Tibial artery (tissue), 4 donors: ENCODE measurements around the gene PLEKHF1.

Source experiments
- DNase-seq, 2 donors: peaks; one replicate each; pipeline ENCODE4 v3.0.0-alpha.2; 2019
- H3K27ac ChIP-seq, 2 donors: fragments of 200-600 bp; sonication (generic) in 1 of 2; 1 replicate in 1 of 2; 2 replicates in 1 of 2; pipeline ENCODE4 v1.5.1; 2018 to 2019; ENCODE audit warnings: mild to moderate bottlenecking in 1 of 2
- H3K27me3 ChIP-seq, 2 donors: fragments of 200-600 bp; sonication (generic) in 1 of 2; one replicate each; pipeline versions ENCODE4 v1.5.1 to v1.6.0; 2016 to 2019
- H3K36me3 ChIP-seq, 3 donors: fragments of 200-600 bp; sonication (generic) in 2 of 3; one replicate each; pipeline ENCODE4 v1.5.1; 2016 to 2019; ENCODE audit warnings: mild to moderate bottlenecking in 2 of 3
- H3K4me1 ChIP-seq, 4 donors: fragments of 200-600 bp; sonication (generic) in 2 of 4; 1 replicate in 3 of 4; 2 replicates in 1 of 4; pipeline ENCODE4 v1.5.1; 2016 to 2019
- H3K4me3 ChIP-seq, 2 donors: fragments of 200-600 bp; sonication (generic) in 1 of 2; 1 replicate in 1 of 2; 2 replicates in 1 of 2; pipeline ENCODE4 v1.5.1; 2018 to 2019; ENCODE audit warnings: mild to moderate bottlenecking in 2 of 2
- H3K9me3 ChIP-seq, 3 donors: fragments of 200-600 bp; sonication (generic) in 1 of 3; one replicate each; pipeline ENCODE4 v1.5.1; 2016 to 2019
- CTCF ChIP-seq, 2 experiments: fragments of 200-600 bp in 1 of 2; fragments of 450-650 bp in 1 of 2; IDR thresholded peaks; one replicate each; pipeline ENCODE4 v1.5.1; 2017 to 2019; ENCODE audit warnings: antibody characterized with exemption in 2 of 2, mild to moderate bottlenecking in 1 of 2, moderate library complexity in 1 of 2
- intact Hi-C: fragments of 100-400 bp; cut with DNase I; formaldehyde crosslinking; loops from one replicate; pipeline ENCODE4 v1.15.0; 2023; ENCODE audit warnings: low total_unique reads

The PLEKHF1 gene

GRCh38 chr19:29630655-29631054 is 34.6 kb upstream of the PLEKHF1 start:
- Histone ChIP-seq H3K4me1 (no peaks in the 10 kb centered on the region), H3K4me3 (no peak overlapping the region), H3K9me3 (no peaks in the 10 kb centered on the region), H3K36me3 (no peaks in the 10 kb centered on the region), H3K27ac (no peak overlapping the region), H3K27me3 (no peaks in the 10 kb centered on the region)
- intact Hi-C loops, result no loop called here
- no peak for DNase-seq
- no peak for TF ChIP-seq CTCF (IDR thresholded peaks at IDR 0.05)

- Histone ChIP-seq H3K27ac (no peak overlapping the region), H3K27me3 (no peaks in the 10 kb centered on the region), H3K36me3 (no peaks in the 10 kb centered on the region), H3K4me1 (no peaks in the 10 kb centered on the region), H3K9me3 (no peaks in the 10 kb centered on the region), H3K4me3 (no peak overlapping the region)
- intact Hi-C loops, result no loop called here
- peak in 1 of 2 donors; percentile 29 for DNase-seq
- no peak for TF ChIP-seq CTCF (IDR thresholded peaks at IDR 0.05)
Measured at GRCh38 chr19:29631450-29631849, 33.8 kb upstream of the PLEKHF1 start.

- Histone ChIP-seq H3K9me3 (no peaks in the 10 kb centered on the region), H3K4me3 (no peak overlapping the region), H3K27ac (no peak overlapping the region), H3K27me3 (peaks cover 0 to 2% of the 10 kb centered on the region in 2 donors), H3K36me3 (no peaks in the 10 kb centered on the region), H3K4me1 (no peaks in the 10 kb centered on the region)
- DNase-seq, result no peak
- intact Hi-C loops, result no loop called here
- TF ChIP-seq CTCF (IDR thresholded peaks at IDR 0.05), result no peak
Measured at GRCh38 chr19:29634002-29634401, 31.3 kb upstream of the PLEKHF1 start.

GRCh38 chr19:29634423-29635130 is 30.7 kb upstream of the PLEKHF1 start:
- H3K9me3 ChIP-seq, result no peaks in the 10 kb centered on the region
- no peak overlapping the region for H3K27ac ChIP-seq
- intact Hi-C loops, result no loop called here
- H3K36me3 ChIP-seq, result no peaks in the 10 kb centered on the region
- TF ChIP-seq CTCF (IDR thresholded peaks at IDR 0.05), result no peak
- H3K4me1 ChIP-seq, result no peaks in the 10 kb centered on the region
- H3K4me3 ChIP-seq, result no peak overlapping the region
- peaks cover 0 to 2% of the 10 kb centered on the region in 2 donors for H3K27me3 ChIP-seq
- DNase-seq, result no peak

GRCh38 chr19:29635963-29636362 is 29.3 kb upstream of the PLEKHF1 start:
- intact Hi-C loops, result no loop called here
- Histone ChIP-seq H3K9me3 (no peaks in the 10 kb centered on the region), H3K27me3 (peaks cover 0 to 2% of the 10 kb centered on the region in 2 donors), H3K4me1 (no peaks in the 10 kb centered on the region), H3K27ac (no peak overlapping the region), H3K36me3 (no peaks in the 10 kb centered on the region), H3K4me3 (no peak overlapping the region)
- TF ChIP-seq CTCF (IDR thresholded peaks at IDR 0.05), result no peak
- DNase-seq, result no peak
